Esophagus (tissue), 2 donors: Measurements from ENCODE around the gene HDAC4. TPM values are rescaled to one million over a fixed set of nuclear protein-coding genes. Genes with fewer than 3 reads are reported as not detected.

ENCODE experiments used
- H3K27ac ChIP-seq, 2 donors: one replicate each; pipeline ENCODE4 v1.5.1; 2013; ENCODE audit warnings: low read depth in 2 of 2, mild to moderate bottlenecking in 2 of 2, inconsistent platforms in 1 of 2, low read length in 1 of 2, moderate library complexity in 1 of 2
- H3K27me3 ChIP-seq, 2 donors: one replicate each; pipeline ENCODE4 v1.6.1; 2013; ENCODE audit warnings: low read length in 2 of 2, control low read depth in 1 of 2, mild to moderate bottlenecking in 1 of 2; ENCODE audit not compliant: insufficient read depth in 2 of 2, control insufficient read depth in 1 of 2
- H3K36me3 ChIP-seq, 2 donors: one replicate each; pipeline ENCODE4 v1.6.1; 2013; ENCODE audit warnings: low read length in 1 of 2; ENCODE audit not compliant: control insufficient read depth in 2 of 2, insufficient read depth in 2 of 2
- H3K4me1 ChIP-seq, 2 donors: one replicate each; pipeline ENCODE4 v1.6.1; 2013; ENCODE audit warnings: low read length in 1 of 2; ENCODE audit not compliant: control insufficient read depth in 2 of 2, insufficient read depth in 2 of 2
- H3K4me3 ChIP-seq, 2 donors: one replicate each; pipeline ENCODE4 v1.5.1; 2013; ENCODE audit warnings: low read length in 2 of 2, mild to moderate bottlenecking in 2 of 2, low read depth in 1 of 2, moderate library complexity in 1 of 2
- H3K9me3 ChIP-seq, 2 donors: one replicate each; pipeline ENCODE4 v1.6.1; 2013; ENCODE audit warnings: mild to moderate bottlenecking in 2 of 2, low read depth in 1 of 2, low read length in 1 of 2, moderate library complexity in 1 of 2; ENCODE audit not compliant: control insufficient read depth in 2 of 2, insufficient read depth in 1 of 2
- WGBS, 2 donors: extraction: QIAGEN DNeasy Blood & Tissue Kit; methylation state at CpG; one replicate each; pipeline ENCODE4 v1.1.7; 2013; 5-methylcytosine and 5-hydroxymethylcytosine counted together
- polyA plus RNA-seq, 2 donors: library from polyadenylated mRNA; stranded (reverse); fragments of 200-250 nt; gene quantifications; one replicate each; pipeline ENCODE4 v1.2.3, GENCODE V29; 2013
- donor health status: healthy with polysubstance abuse.
- donor health status: Bipolar disorder and iron deficiency.

HDAC4 gene
- polyA plus RNA-seq, 2 donors, result 5.9 to 10.2 TPM

GRCh38 chr2:239300871-239301735 lies 99.7 kb downstream of the HDAC4 start:
- H3K27ac ChIP-seq, result peak overlapping the region in 1 of 2 donors; percentile 27
- H3K4me3 ChIP-seq, result no peak overlapping the region
- peaks cover 9 to 11% of the 10 kb centered on the region in 2 donors for H3K4me1 ChIP-seq
- H3K36me3 ChIP-seq, result peaks cover 0 to 1% of the 10 kb centered on the region in 2 donors
- H3K9me3 ChIP-seq, result no peaks in the 10 kb centered on the region
- WGBS, 2 donors, result 84 to 87% methylated on average over 26 of the region's 26 CpGs
- no peaks in the 10 kb centered on the region for H3K27me3 ChIP-seq

GRCh38 chr2:239300242-239300641 lies 100.6 kb downstream of the HDAC4 start:
- peaks cover 9 to 13% of the 10 kb centered on the region in 2 donors for H3K4me1 ChIP-seq

DNA sequence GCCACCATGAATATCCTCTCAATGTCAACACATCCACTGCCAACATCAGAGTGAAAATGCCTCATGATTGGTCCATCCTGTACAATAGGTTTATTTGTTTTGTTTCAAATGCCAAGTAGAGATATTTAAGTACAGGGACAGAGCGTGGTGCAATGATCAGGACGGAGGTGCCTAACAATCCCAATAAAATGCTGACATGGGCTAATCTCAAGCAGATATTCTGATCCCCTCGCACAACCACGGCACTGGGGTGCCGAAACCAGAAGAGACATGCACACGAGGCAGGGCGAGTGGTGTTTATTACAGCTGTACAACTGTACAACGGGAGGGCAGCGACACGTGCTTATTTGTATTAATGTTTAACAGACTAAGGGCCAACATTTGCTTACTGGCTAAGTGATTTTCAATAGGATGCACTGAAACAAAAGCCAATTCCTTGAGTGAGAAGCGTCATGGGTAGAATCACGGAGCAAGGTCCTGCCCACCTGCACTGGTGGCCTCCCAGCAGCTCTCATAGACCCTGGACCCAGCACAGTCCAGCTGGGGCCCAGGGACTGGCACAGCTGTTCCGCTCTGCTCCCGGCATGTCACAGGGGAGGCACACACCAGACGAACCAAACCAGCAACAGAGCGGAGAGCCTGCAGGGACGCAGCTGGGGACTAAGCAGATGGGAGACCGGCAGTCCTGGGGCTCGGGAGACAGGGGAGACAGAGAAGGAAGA lies 101.4 kb downstream of the HDAC4 start:
- H3K27me3 ChIP-seq, result no peaks in the 10 kb centered on the region
- no peaks in the 10 kb centered on the region for H3K9me3 ChIP-seq
- peaks cover 7 to 12% of the 10 kb centered on the region in 2 donors for H3K4me1 ChIP-seq
- H3K4me3 ChIP-seq, result no peak overlapping the region
- WGBS, 2 donors, result 56 to 87% methylated on average over 19 of the region's 19 CpGs
- H3K27ac ChIP-seq, result peak overlapping the region in 1 of 2 donors; percentile 40
- peaks cover 0 to 1% of the 10 kb centered on the region in 2 donors for H3K36me3 ChIP-seq

More at GRCh38 chr2:239300242-239300641, 100.6 kb downstream of the HDAC4 start:
- peaks cover 0 to 1% of the 10 kb centered on the region in 2 donors for H3K36me3 ChIP-seq
- H3K27ac ChIP-seq, result no peak overlapping the region
- no peaks in the 10 kb centered on the region for H3K9me3 ChIP-seq
- H3K4me3 ChIP-seq, result no peak overlapping the region
- WGBS, 2 donors, result 88 to 96% methylated on average over 5 of the region's 5 CpGs
- H3K27me3 ChIP-seq, result no peaks in the 10 kb centered on the region

- Histone ChIP-seq H3K4me1 (peaks cover 9 to 14% of the 10 kb centered on the region in 2 donors), H3K4me3 (no peak overlapping the region), H3K9me3 (no peaks in the 10 kb centered on the region), H3K27ac (peak overlapping the region in 1 of 2 donors; percentile 47), H3K27me3 (no peaks in the 10 kb centered on the region), H3K36me3 (no peaks in the 10 kb centered on the region)
- 51 to 59% methylated on average over 14 of the region's 14 CpGs for WGBS, 2 donors
These were observed 102.6 kb downstream of the HDAC4 start for GRCh38 chr2:239298116-239298804.

DNA sequence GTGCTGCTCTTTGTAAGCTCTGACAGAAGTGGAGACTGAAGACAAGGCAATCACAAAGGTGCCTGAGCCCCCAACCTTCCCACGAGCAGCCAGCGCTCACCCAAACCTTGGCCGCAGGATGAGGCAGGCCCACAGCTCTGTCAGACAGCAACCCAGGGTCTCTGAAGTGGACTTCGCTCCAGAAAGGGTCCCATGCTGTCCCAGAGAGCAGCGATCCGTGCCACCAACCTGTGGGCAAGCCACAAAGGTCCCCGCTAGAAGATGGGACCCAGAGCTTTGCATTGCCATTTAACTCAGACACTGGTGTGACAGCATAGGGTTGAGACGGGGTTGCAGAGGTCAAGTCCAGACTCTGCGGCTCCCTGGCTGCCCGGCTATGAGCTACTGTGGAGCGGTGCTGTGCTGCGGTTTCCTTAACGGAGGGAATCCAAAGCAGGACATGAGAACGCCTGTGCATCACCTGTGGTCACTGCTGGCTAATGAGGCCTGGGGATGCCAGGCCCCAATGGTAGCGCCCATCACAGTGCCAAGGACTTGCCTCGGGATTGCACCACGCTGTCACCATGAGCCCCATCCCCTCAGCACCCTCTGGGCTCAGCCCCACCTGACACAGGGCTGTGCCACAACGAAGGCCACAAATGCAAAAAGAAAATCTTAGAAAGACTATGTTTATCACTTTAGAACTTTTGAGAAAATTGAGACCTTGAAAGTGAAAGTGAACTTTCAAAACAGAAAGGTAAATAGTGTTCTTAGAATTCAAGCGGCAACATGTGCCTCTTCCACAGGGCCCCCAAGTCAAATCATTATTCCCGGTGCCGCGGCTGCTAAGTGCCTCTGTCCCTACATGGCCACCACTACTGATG lies 103.4 kb downstream of the HDAC4 start:
- no peaks in the 10 kb centered on the region for H3K9me3 ChIP-seq
- H3K4me3 ChIP-seq, result no peak overlapping the region
- peaks cover 8 to 10% of the 10 kb centered on the region in 2 donors for H3K4me1 ChIP-seq
- peak overlapping the region in 1 of 2 donors; percentile 17 for H3K27ac ChIP-seq
- H3K27me3 ChIP-seq, result no peaks in the 10 kb centered on the region
- H3K36me3 ChIP-seq, result no peaks in the 10 kb centered on the region
- 76 to 80% methylated on average over 22 of the region's 22 CpGs for WGBS, 2 donors

DNA sequence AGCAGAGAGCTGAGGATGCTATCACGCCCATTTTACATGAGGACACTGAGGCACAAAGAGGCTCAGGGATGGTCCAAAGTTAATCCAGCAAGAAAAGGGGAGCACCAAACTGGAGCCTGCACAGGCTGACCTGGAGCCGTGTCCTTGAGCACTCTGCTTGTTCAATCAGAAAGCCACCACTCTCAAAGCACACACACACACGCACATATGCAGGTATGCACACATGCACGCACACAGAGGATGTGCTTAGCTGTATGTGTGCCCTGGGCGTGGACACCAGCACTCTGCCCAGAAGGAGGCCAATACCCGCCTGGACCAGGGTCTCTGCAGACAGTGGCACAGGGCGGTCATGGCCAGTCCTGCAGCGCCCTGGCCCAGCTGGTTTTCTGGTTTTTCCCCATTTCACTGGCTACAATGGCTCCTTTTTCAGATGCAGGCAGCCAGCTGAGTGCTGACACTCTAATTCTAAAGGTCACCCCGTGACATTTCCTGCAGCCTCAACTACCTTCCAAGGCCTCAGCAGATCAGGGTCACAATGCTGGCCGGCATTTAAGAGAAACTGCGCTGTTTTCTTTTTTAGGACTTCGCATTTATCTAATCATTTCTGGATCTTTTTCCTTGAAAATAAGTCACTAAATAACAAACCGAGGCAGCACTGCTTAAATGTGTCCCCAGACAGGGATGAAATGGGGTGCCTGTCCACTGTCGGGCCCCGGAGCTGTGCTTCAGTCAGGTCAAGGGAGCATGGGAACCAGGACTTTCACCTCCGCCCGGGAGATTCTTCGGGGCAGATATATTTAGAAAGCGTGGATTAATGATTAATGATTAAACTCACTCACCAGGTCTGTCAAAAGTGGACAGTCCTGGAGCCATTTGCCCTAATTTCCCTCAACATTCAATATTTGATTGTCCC lies 104.5 kb downstream of the HDAC4 start:
- peaks cover 11 to 13% of the 10 kb centered on the region in 2 donors for H3K4me1 ChIP-seq
- H3K27ac ChIP-seq, result peak overlapping the region in 1 of 2 donors; percentile 35
- H3K36me3 ChIP-seq, result no peaks in the 10 kb centered on the region
- H3K4me3 ChIP-seq, result no peak overlapping the region
- WGBS, 2 donors, result 71 to 82% methylated on average over 19 of the region's 19 CpGs
- no peaks in the 10 kb centered on the region for H3K9me3 ChIP-seq
- H3K27me3 ChIP-seq, result no peaks in the 10 kb centered on the region

- WGBS, 2 donors, result 51 to 62% methylated on average over 6 of the region's 6 CpGs
- no peaks in the 10 kb centered on the region for H3K9me3 ChIP-seq
- H3K36me3 ChIP-seq, result no peaks in the 10 kb centered on the region
- no peaks in the 10 kb centered on the region for H3K27me3 ChIP-seq
- H3K4me1 ChIP-seq, result peaks cover 15 to 16% of the 10 kb centered on the region in 2 donors
- no peak overlapping the region for H3K4me3 ChIP-seq
- H3K27ac ChIP-seq, result peak overlapping the region in 1 of 2 donors; percentile 18
These were observed 105.3 kb downstream of the HDAC4 start for GRCh38 chr2:239295377-239296019.

GRCh38 chr2:239294571-239295054 lies 106.2 kb downstream of the HDAC4 start:
- WGBS, 2 donors, result 85 to 93% methylated on average over 14 of the region's 14 CpGs
- Histone ChIP-seq H3K4me3 (no peak overlapping the region), H3K4me1 (peaks cover 16 to 20% of the 10 kb centered on the region in 2 donors), H3K36me3 (no peaks in the 10 kb centered on the region), H3K27me3 (no peaks in the 10 kb centered on the region), H3K27ac (no peak overlapping the region), H3K9me3 (no peaks in the 10 kb centered on the region)
